Cardiac septum (tissue), 1 donor: ENCODE data around the gene CDK13. TPM values are rescaled to one million over a fixed set of nuclear protein-coding genes. Genes with fewer than 3 reads are reported as not detected.
A peak's percentile ranks its signal among the peaks of the same experiment; 100 is the strongest.
"Not testable (repeated sequence)": the region's sequence is repeated elsewhere in the genome, so short reads cannot be mapped to it uniquely, and the experiment has no call there.

Source experiments
- DNase-seq: peaks from one replicate; pipeline ENCODE4 v3.0.0-alpha.2; 2020; ENCODE audit warnings: low spot score
- intact Hi-C: fragments of 100-400 bp; cut with DNase I; formaldehyde crosslinking; loops from one replicate; pipeline ENCODE4 v1.14.0; 2022
- total RNA-seq: library from RNA; stranded (reverse); fragmentation: NEBNext Ultra II Directional; extraction: Animal tissue kit (Norgen Biotek cat#: 25700); gene quantifications from one replicate; pipeline ENCODE4 v1.2.1, GENCODE V29; 2021
- donor health status: DM: no; HTN: no; CAD: no.

The CDK13 gene
- total RNA-seq, 1 donor from 2014 or later, result 28.9 TPM

GRCh38 chr7:40092182-40092581 is 142.1 kb downstream of the CDK13 start:
- intact Hi-C loops, result no loop called here

GRCh38 chr7:40093631-40094350 is 143.7 kb downstream of the CDK13 start:
- intact Hi-C loops, result no loop called here
- no peak for DNase-seq

More at GRCh38 chr7:40092182-40092581, 142.1 kb downstream of the CDK13 start:
- no peak for DNase-seq

- intact Hi-C loops, result no loop called here
- DNase-seq, result no peak
These were observed 145.2 kb downstream of the CDK13 start for GRCh38 chr7:40095230-40095629.

- intact Hi-C loops, result no loop called here
- no peak for DNase-seq
These were observed 145.8 kb downstream of the CDK13 start for GRCh38 chr7:40095695-40096327.

GRCh38 chr7:40097728-40098127 is 147.7 kb downstream of the CDK13 start:
- intact Hi-C loops, result no loop called here
- DNase-seq, result no peak

- intact Hi-C loops, result no loop called here
- DNase-seq, result no peak
These were observed 148.8 kb downstream of the CDK13 start for GRCh38 chr7:40098810-40099209.

GRCh38 chr7:40099837-40100236 is 149.8 kb downstream of the CDK13 start:
- DNase-seq, result no peak
- intact Hi-C loops, result no loop called here

- intact Hi-C loops, result no loop called here
- DNase-seq, result no peak
These were observed 151.1 kb downstream of the CDK13 start for GRCh38 chr7:40101201-40101600.

- intact Hi-C loops, result no loop called here
These were observed 152.8 kb downstream of the CDK13 start for GRCh38 chr7:40102897-40103296.

GRCh38 chr7:40105879-40106473 is 155.9 kb downstream of the CDK13 start:
- intact Hi-C loops, result no loop called here
- DNase-seq, result no peak

More at GRCh38 chr7:40102897-40103296, 152.8 kb downstream of the CDK13 start:
- DNase-seq, result no peak

GRCh38 chr7:40115936-40116335 is 165.9 kb downstream of the CDK13 start:
- no peak for DNase-seq
- intact Hi-C loops, result no loop called here

- intact Hi-C loops, result not testable (repeated sequence)
These were observed 167.1 kb downstream of the CDK13 start for GRCh38 chr7:40117199-40117598.

GRCh38 chr7:40118201-40118600 is 168.1 kb downstream of the CDK13 start:
- DNase-seq, intact Hi-C loops: not testable (repeated sequence)

More at GRCh38 chr7:40117199-40117598, 167.1 kb downstream of the CDK13 start:
- not testable (repeated sequence) for DNase-seq

- intact Hi-C loops, result no loop called here
- no peak for DNase-seq
These were observed 170.0 kb downstream of the CDK13 start for GRCh38 chr7:40120020-40120419.

GRCh38 chr7:40122100-40122939 is 172.3 kb downstream of the CDK13 start:
- intact Hi-C loops, DNase-seq: not testable (repeated sequence)

GRCh38 chr7:40122940-40123254 is 172.8 kb downstream of the CDK13 start:
- intact Hi-C loops, result no loop called here
- no peak for DNase-seq

GRCh38 chr7:40133561-40134427 is 183.7 kb downstream of the CDK13 start:
- intact Hi-C loops, result loop anchor here (1.0 kb wide), 1 partner anchor 182 kb away; no protein-coding TSS in a partner anchor
- no peak for DNase-seq

GRCh38 chr7:40134428-40135316 is 184.6 kb downstream of the CDK13 start, which contains the start of the genes MPLKIP and SUGCT:
TSS of gene MPLKIP (minus strand) at chr7:40134622. CDS start at chr7:40134567, 55 bp downstream.
TSS of gene SUGCT (plus strand) at chr7:40135005.
- intact Hi-C loops, result loop anchor here (1.0 kb wide), 1 partner anchor 183 kb away; no protein-coding TSS in a partner anchor
- peak; percentile 94 for DNase-seq
